Stomach (tissue), 9 donors: ENCODE data around the gene PTPRF. TPM values are rescaled to one million over a fixed set of nuclear protein-coding genes. Genes with fewer than 3 reads are reported as not detected.

Source experiments
- DNase-seq, 2 donors: peaks; one replicate each; pipeline versions ENCODE4 v3.0.0 to v3.0.0-alpha.2; 2013 to 2019
- H3K27ac ChIP-seq, 5 donors: fragments of 200-600 bp in 4 of 5; sonication (generic) in 4 of 5; one replicate each; pipeline ENCODE4 v1.5.1; 2013 to 2019; ENCODE audit warnings: mild to moderate bottlenecking in 1 of 5, moderate library complexity in 1 of 5
- H3K27me3 ChIP-seq, 3 donors: fragments of 200-600 bp; sonication (generic); one replicate each; pipeline ENCODE4 v1.5.1; 2017 to 2019; ENCODE audit warnings: mixed run types in 1 of 3
- H3K36me3 ChIP-seq, 4 donors: fragments of 200-600 bp; sonication (generic); 1 replicate in 3 of 4; 2 replicates in 1 of 4; pipeline ENCODE4 v1.5.1; 2016 to 2019
- H3K4me1 ChIP-seq, 4 donors: fragments of 200-600 bp; sonication (generic); one replicate each; pipeline ENCODE4 v1.5.1; 2016 to 2019
- H3K4me3 ChIP-seq, 4 donors: fragments of 200-600 bp; sonication (generic) in 3 of 4; one replicate each; pipeline ENCODE4 v1.5.1; 2016 to 2019; ENCODE audit warnings: mild to moderate bottlenecking in 1 of 4
- H3K9me3 ChIP-seq, 4 donors: fragments of 200-600 bp; sonication (generic); one replicate each; pipeline ENCODE4 v1.5.1; 2016 to 2019
- CTCF ChIP-seq, 7 experiments: fragments of 450-650 bp in 4 of 7; fragments of 200-600 bp in 3 of 7; sonication (generic) in 3 of 7; IDR thresholded peaks; one replicate each; pipeline ENCODE4 v1.5.1; 2016 to 2019; ENCODE audit warnings: antibody characterized with exemption in 7 of 7, control low read depth in 2 of 7, mild to moderate bottlenecking in 1 of 7
- EP300 ChIP-seq: sonication (generic); formaldehyde crosslinking; IDR thresholded peaks from one replicate; pipeline ENCODE4 v1.6.1; 2017; ENCODE audit warnings: antibody characterized with exemption
- POLR2A ChIP-seq, 4 donors: fragments of 450-650 bp; IDR thresholded peaks; one replicate each; pipeline ENCODE4 v1.6.1; 2016; ENCODE audit warnings: antibody characterized with exemption in 4 of 4, control low read depth in 2 of 4, mild to moderate bottlenecking in 1 of 4, moderate library complexity in 1 of 4
- POLR2AphosphoS5 ChIP-seq, 3 donors: sonication (generic); formaldehyde crosslinking; IDR thresholded peaks; one replicate each; pipeline ENCODE4 v1.6.1; 2016; ENCODE audit warnings: antibody characterized with exemption in 3 of 3
- WGBS, 5 donors: extraction: QIAGEN DNeasy Blood & Tissue Kit in 3 of 5; methylation state at CpG; one replicate each; pipeline versions ENCODE4 v1.1.5 to v1.1.7; 2013 to 2018; 5-methylcytosine and 5-hydroxymethylcytosine counted together
- intact Hi-C: fragments of 100-400 bp; cut with DNase I; formaldehyde crosslinking; loops from one replicate; pipeline ENCODE4 v1.15.1; 2023; ENCODE audit warnings: low total_unique reads
- polyA plus RNA-seq, 3 donors: library from polyadenylated mRNA; stranded (reverse); fragments of 200-250 nt; gene quantifications; one replicate each; pipeline ENCODE4 v1.2.3, GENCODE V29; 2013
- total RNA-seq, 5 donors: library from RNA; depleted of rRNA; stranded (reverse); fragments of >200 nt; gene quantifications; one replicate each; pipeline versions ENCODE4 v1.1.0 to v1.2.3, GENCODE V29; 2014 to 2016
- donor health status: healthy with polysubstance abuse.
- donor health status: Bipolar disorder and iron deficiency.
- donor health status: healthy.

PTPRF gene
- total and polyA plus RNA-seq, 8 donors, result 11.3 to 282 (median 82.0) TPM

GRCh38 chr1:43506233-43506632 lies 24.4 kb upstream of the PTPRF start:
- Histone ChIP-seq H3K9me3 (no peaks in the 10 kb centered on the region), H3K36me3 (no peaks in the 10 kb centered on the region), H3K27ac (no peak overlapping the region), H3K27me3 (peaks cover 0 to 15% (median 0%) of the 10 kb centered on the region in 3 donors), H3K4me3 (no peak overlapping the region), H3K4me1 (no peaks in the 10 kb centered on the region)
- 79 to 86% (median 82%) methylated on average over 6 of the region's 6 CpGs for WGBS, 5 donors
- DNase-seq, result no peak
- TF ChIP-seq POLR2A (IDR thresholded peaks at IDR 0.05) (no peak), EP300 (no peak), CTCF (IDR thresholded peaks at IDR 0.05) (no peak)
- intact Hi-C loops, result no loop called here

- no peak overlapping the region for H3K27ac ChIP-seq
- no peak overlapping the region for H3K4me3 ChIP-seq
- WGBS, 5 donors, result 71 to 83% (median 80%) methylated on average over 5 of the region's 5 CpGs
- no peaks in the 10 kb centered on the region for H3K36me3 ChIP-seq
- intact Hi-C loops, result no loop called here
- H3K27me3 ChIP-seq, result peaks cover 0 to 15% (median 0%) of the 10 kb centered on the region in 3 donors
- no peak for TF ChIP-seq POLR2A (IDR thresholded peaks at IDR 0.05)
- no peak for TF ChIP-seq POLR2AphosphoS5 (IDR thresholded peaks at IDR 0.05)
- TF ChIP-seq EP300, result no peak
- TF ChIP-seq CTCF (IDR thresholded peaks at IDR 0.05), result no peak
- no peaks in the 10 kb centered on the region for H3K4me1 ChIP-seq
- no peak for DNase-seq
- no peaks in the 10 kb centered on the region for H3K9me3 ChIP-seq
These were observed 23.1 kb upstream of the PTPRF start for GRCh38 chr1:43507296-43508295.

GRCh38 chr1:43509007-43509739 lies 21.5 kb upstream of the PTPRF start:
- Histone ChIP-seq H3K9me3 (no peaks in the 10 kb centered on the region), H3K36me3 (no peaks in the 10 kb centered on the region), H3K27ac (no peak overlapping the region), H3K27me3 (peaks cover 0 to 15% (median 0%) of the 10 kb centered on the region in 3 donors), H3K4me3 (no peak overlapping the region), H3K4me1 (no peaks in the 10 kb centered on the region)
- intact Hi-C loops, result no loop called here
- DNase-seq, result no peak
- 55 to 64% (median 60%) methylated on average over 4 of the region's 4 CpGs for WGBS, 5 donors
- TF ChIP-seq POLR2A (IDR thresholded peaks at IDR 0.05) (no peak), EP300 (no peak), CTCF (IDR thresholded peaks at IDR 0.05) (no peak), POLR2AphosphoS5 (IDR thresholded peaks at IDR 0.05) (no peak)

- intact Hi-C loops, result no loop called here
- Histone ChIP-seq H3K9me3 (no peaks in the 10 kb centered on the region), H3K27me3 (peaks cover 0 to 15% (median 0%) of the 10 kb centered on the region in 3 donors), H3K36me3 (no peaks in the 10 kb centered on the region), H3K27ac (no peak overlapping the region), H3K4me1 (no peaks in the 10 kb centered on the region), H3K4me3 (no peak overlapping the region)
- no peak for DNase-seq
- 76 to 81% (median 79%) methylated on average over 11 to 12 of the region's 12 CpGs for WGBS, 5 donors
- TF ChIP-seq POLR2A (IDR thresholded peaks at IDR 0.05), result no peak
These were observed 20.8 kb upstream of the PTPRF start for GRCh38 chr1:43509740-43510375.
